H1 (cell line): ENCODE measurements around the gene DOCK1. TPM values are rescaled to one million over a fixed set of nuclear protein-coding genes. Genes with fewer than 3 reads are reported as not detected.

ENCODE experiments used
- CTCF ChIA-PET: fragments of 300-600 bp; sonication (Branson Sonifier 250); formaldehyde crosslinking; loops from one replicate; lab custom pipeline; 2021; ENCODE audit not compliant: partially characterized antibody; lab: Charles Lee
- POLR2A ChIA-PET: fragments of 300-600 bp; sonication (Branson Sonifier 250); formaldehyde crosslinking; loops from one replicate; lab custom pipeline; 2021; ENCODE audit warnings: inconsistent platforms; ENCODE audit not compliant: partially characterized antibody; lab: Charles Lee
- DNase-seq, 2 experiments: peaks; one replicate each; pipeline versions ENCODE4 v3.0.0 to v3.0.0-alpha.2; 2010 to 2022; ENCODE audit warnings: low spot score in 2 of 2, low read depth in 1 of 2, mixed read lengths in 1 of 2
- FAIRE-seq: peaks from 2 replicates; lab custom pipeline; 2011; peaks lifted over from hg19 to GRCh38; lab: Jason Lieb, UNC
- H2AFZ ChIP-seq: 2 replicates; pipeline ENCODE4 v1.8.1; 2012; ENCODE audit warnings: low read length, inconsistent platforms
- H2AK5ac ChIP-seq: 2 replicates; pipeline ENCODE4 v1.6.1; 2013; ENCODE audit warnings: low read depth, low read length
- H2BK120ac ChIP-seq: replicated peaks from 2 replicates; pipeline ENCODE3; 2013; ENCODE audit warnings: low read depth, low read length, inconsistent platforms
- H2BK12ac ChIP-seq: 2 replicates; pipeline ENCODE4 v1.6.1; 2013; ENCODE audit warnings: low read depth, low read length
- H2BK15ac ChIP-seq: 2 replicates; pipeline ENCODE4 v1.6.1; 2013; ENCODE audit warnings: low read length
- H2BK20ac ChIP-seq: 2 replicates; pipeline ENCODE4 v1.6.1; 2013; ENCODE audit warnings: low read length
- H2BK5ac ChIP-seq: 2 replicates; pipeline ENCODE4 v1.6.1; 2013; ENCODE audit warnings: low read depth, low read length
- H3K14ac ChIP-seq: 2 replicates; pipeline ENCODE4 v1.6.1; 2013; ENCODE audit warnings: inconsistent platforms; ENCODE audit not compliant: insufficient read length
- H3K18ac ChIP-seq: 2 replicates; pipeline ENCODE4 v1.6.1; 2013; ENCODE audit warnings: low read length; ENCODE audit errors: extremely low read depth
- H3K23ac ChIP-seq: 2 replicates; pipeline ENCODE4 v1.6.1; 2013; ENCODE audit warnings: inconsistent platforms; ENCODE audit not compliant: insufficient read length
- H3K23me2 ChIP-seq: 2 replicates; pipeline ENCODE4 v1.6.1; 2013; ENCODE audit warnings: low read depth, low read length
- H3K27ac ChIP-seq: 2 replicates; pipeline ENCODE4 v1.6.1; 2011; ENCODE audit warnings: low read depth, low read length, inconsistent platforms
- H3K27me3 ChIP-seq, 4 experiments: replicated peaks in 1 of 4; 1 replicate in 1 of 4; 2 replicates in 3 of 4; pipeline versions ENCODE4 v1.6.1 to v1.8.1; 2011 to 2013; ENCODE audit warnings: low read length in 3 of 4, mild to moderate bottlenecking in 3 of 4, inconsistent platforms in 2 of 4, mixed read lengths in 2 of 4, moderate library complexity in 1 of 4; ENCODE audit not compliant: control insufficient read depth in 3 of 4, insufficient read depth in 3 of 4; ENCODE audit errors: extremely low read depth in 1 of 4
- H3K36me3 ChIP-seq, 4 experiments: 2 replicates each; pipeline versions ENCODE4 v1.6.1 to v1.8.1; 2011 to 2013; ENCODE audit warnings: mild to moderate bottlenecking in 4 of 4, low read length in 3 of 4, moderate library complexity in 2 of 4, control low read depth in 1 of 4, inconsistent platforms in 1 of 4; ENCODE audit not compliant: insufficient read depth in 4 of 4, control insufficient read depth in 2 of 4
- H3K4ac ChIP-seq: replicated peaks from 2 replicates; pipeline ENCODE3; 2013; ENCODE audit warnings: low read length, low read depth, mixed read lengths, inconsistent platforms; ENCODE audit not compliant: insufficient read length
- H3K4me1 ChIP-seq, 4 experiments: replicated peaks in 1 of 4; 1 replicate in 1 of 4; 2 replicates in 3 of 4; pipeline versions ENCODE4 v1.6.1 to v1.8.1; 2011 to 2013; ENCODE audit warnings: low read length in 3 of 4, inconsistent platforms in 2 of 4, mixed read lengths in 1 of 4; ENCODE audit not compliant: insufficient read depth in 4 of 4, control insufficient read depth in 3 of 4
- H3K4me2 ChIP-seq, 2 experiments: 2 replicates each; pipeline versions ENCODE4 v1.6.1 to v1.8.1; 2011 to 2013; ENCODE audit warnings: low read depth in 2 of 2, low read length in 2 of 2, control low read depth in 1 of 2, inconsistent platforms in 1 of 2, mild to moderate bottlenecking in 1 of 2; ENCODE audit not compliant: insufficient read depth in 1 of 2
- H3K4me3 ChIP-seq, 4 experiments: fragments of 200-600, 300-600 bp in 1 of 4; sonication (generic), shearing (Covaris generic), sonication (Bioruptor Twin) in 1 of 4; 2 replicates each; pipeline versions ENCODE4 v1.5.1 to v1.8.1; 2011 to 2016; ENCODE audit warnings: low read length in 4 of 4, low read depth in 3 of 4, control low read depth in 2 of 4, inconsistent platforms in 2 of 4, mild to moderate bottlenecking in 2 of 4, mixed read lengths in 1 of 4, moderate library complexity in 1 of 4; ENCODE audit not compliant: insufficient read depth in 2 of 4; ENCODE audit errors: extremely low read depth in 1 of 4
- H3K56ac ChIP-seq: replicated peaks from 2 replicates; pipeline ENCODE3; 2013; ENCODE audit warnings: low read depth, mild to moderate bottlenecking, mixed read lengths, low read length, inconsistent platforms; ENCODE audit not compliant: insufficient read length
- H3K79me1 ChIP-seq: 2 replicates; pipeline ENCODE4 v1.6.1; 2013; ENCODE audit warnings: low read depth, low read length, control low read depth
- H3K79me2 ChIP-seq, 2 experiments: 2 replicates each; pipeline versions ENCODE4 v1.6.1 to v1.8.1; 2012 to 2013; ENCODE audit warnings: low read length in 2 of 2, mild to moderate bottlenecking in 2 of 2, inconsistent platforms in 1 of 2; ENCODE audit not compliant: insufficient read depth in 2 of 2, control insufficient read depth in 1 of 2
- H3K9ac ChIP-seq, 4 experiments: replicated peaks in 1 of 4; 1 replicate in 1 of 4; 2 replicates in 3 of 4; pipeline versions ENCODE4 v1.6.1 to v1.8.1; 2011 to 2013; ENCODE audit warnings: low read depth in 3 of 4, low read length in 3 of 4, control low read depth in 2 of 4, mild to moderate bottlenecking in 2 of 4, moderate library complexity in 2 of 4, inconsistent platforms in 1 of 4; ENCODE audit errors: extremely low read depth in 1 of 4
- H3K9me3 ChIP-seq, 2 experiments: 2 replicates each; pipeline versions ENCODE4 v1.6.1 to v1.8.1; 2012 to 2013; ENCODE audit warnings: mild to moderate bottlenecking in 2 of 2, moderate library complexity in 2 of 2, control low read depth in 1 of 2, inconsistent platforms in 1 of 2, low read depth in 1 of 2, low read length in 1 of 2, mixed read lengths in 1 of 2; ENCODE audit not compliant: insufficient read depth in 2 of 2
- H4K20me1 ChIP-seq, 2 experiments: replicated peaks in 1 of 2; 2 replicates each; pipeline versions ENCODE3 to v1.8.1; 2011 to 2013; ENCODE audit warnings: inconsistent platforms in 2 of 2, low read length in 2 of 2, mild to moderate bottlenecking in 1 of 2; ENCODE audit not compliant: insufficient read depth in 2 of 2, control insufficient read depth in 1 of 2
- H4K5ac ChIP-seq: 2 replicates; pipeline ENCODE4 v1.6.1; 2013; ENCODE audit warnings: low read length, low read depth, mixed read lengths, inconsistent platforms; ENCODE audit not compliant: insufficient read length
- H4K8ac ChIP-seq: 2 replicates; pipeline ENCODE4 v1.8.0; 2013; ENCODE audit warnings: mild to moderate bottlenecking, moderate library complexity, low read length, inconsistent platforms; ENCODE audit not compliant: insufficient read depth; ENCODE audit errors: extremely low read depth
- H4K91ac ChIP-seq: replicated peaks from 2 replicates; pipeline ENCODE3; 2013; ENCODE audit warnings: low read length, mixed read lengths, inconsistent platforms; ENCODE audit not compliant: insufficient read length
- ASH2L ChIP-seq: fragments of 200-600, 300-600 bp; sonication (generic); IDR thresholded peaks from one replicate; pipeline ENCODE4 v1.7.1; 2017; ENCODE audit warnings: low read length
- RBBP5 ChIP-seq: IDR thresholded peaks from 2 replicates; pipeline ENCODE4 v1.7.1; 2012; ENCODE audit warnings: low read depth, mild to moderate bottlenecking, inconsistent platforms, low read length, moderate library complexity, borderline replicate concordance
- WGBS, 2 experiments: shearing (Covaris generic) in 1 of 2; methylation state at CpG; one replicate each; pipeline versions ENCODE4 v1.1.6 to v1.1.7; 2013 to 2015; ENCODE audit warnings: low lambda C conversion rate in 2 of 2, mixed read lengths in 2 of 2, inconsistent platforms in 1 of 2, low coverage in 1 of 2, missing lambda C conversion rate in 1 of 2; ENCODE audit not compliant: insufficient replicate concordance in 2 of 2, insufficient coverage in 1 of 2, insufficient read length in 1 of 2; ENCODE audit errors: extremely low coverage in 1 of 2, missing lambda C conversion rate in 1 of 2; 5-methylcytosine and 5-hydroxymethylcytosine counted together
- polyA plus RNA-seq, 7 experiments: library from polyadenylated mRNA; depleted of rRNA in 3 of 7; stranded (reverse) in 5 of 7; unstranded in 2 of 7; fragments of >200 nt in 5 of 7; fragments of 200-250 nt in 2 of 7; gene quantifications; 1 replicate in 5 of 7; 2 replicates in 1 of 7; 4 replicates in 1 of 7; pipeline versions ENCODE4 v1.2.1 to v1.2.3, GENCODE V29; 2011 to 2013; ENCODE audit warnings: missing spikeins in 2 of 7, mixed read lengths in 2 of 7
- total RNA-seq: library from RNA; stranded (reverse); fragmentation: NEBNext Ultra II Directional; extraction: Animal tissue kit (Norgen Biotek cat#: 25700); gene quantifications from 2 replicates; pipeline ENCODE4 v1.2.1, GENCODE V29; 2021

DOCK1 gene
- total and polyA plus RNA-seq, 2 of the 8 experiments (the other 6 are each of a cell fraction or from before 2014, with no cell fraction given) = 11.6 to 53.0 TPM

- Histone ChIP-seq H3K79me2 (no peaks in the 10 kb centered on the region), H4K20me1 (peaks cover 0 to 8% of the 10 kb centered on the region in 2 experiments), H3K14ac (no peak overlapping the region), H3K9ac (no peak overlapping the region), H2BK15ac (no peak overlapping the region), H3K36me3 (peaks cover 0 to 12% (median 3%) of the 10 kb centered on the region in 4 experiments; a peak in 5 of 8 replicates), H3K23me2 (no peaks in the 10 kb centered on the region), H3K4me1 (peaks cover 0 to 3% (median 0%) of the 10 kb centered on the region in 4 experiments; a peak in 2 of 7 replicates), H3K4me3 (no peak overlapping the region), H3K9me3 (no peaks in the 10 kb centered on the region), H3K27ac (no peak overlapping the region), H2BK5ac (no peak overlapping the region), H3K79me1 (no peaks in the 10 kb centered on the region), H3K23ac (no peak overlapping the region), H2BK12ac (no peak overlapping the region), H3K18ac (no peak overlapping the region), H2AFZ (no peak overlapping the region), H3K4ac (no peak overlapping the region), H2AK5ac (no peak overlapping the region), H4K91ac (no peak overlapping the region), H4K8ac (no peak overlapping the region), H2BK20ac (no peak overlapping the region), H3K56ac (no peak overlapping the region), H4K5ac (no peak overlapping the region), H3K4me2 (no peak overlapping the region), H2BK120ac (no peak overlapping the region), H3K27me3 (no peaks in the 10 kb centered on the region)
- no peak for TF ChIP-seq RBBP5
- TF ChIP-seq ASH2L = no peak
- FAIRE-seq = no peak
- 76% methylated on average over 5 of the region's 5 CpGs; no CpG with 5 or more reads in 1 of the 2 experiments for WGBS, 2 experiments
- ChIA-PET POLR2A (no interaction called here), CTCF (no interaction called here)
- DNase-seq = no peak
Observed at GRCh38 chr10:127011174-127011573, 105.9 kb downstream of the DOCK1 start.
